ENCODE measurements around the gene TUBGCP5. TPM values are rescaled to one million over a fixed set of nuclear protein-coding genes. Genes with fewer than 3 reads are reported as not detected.

Gene TUBGCP5
- total and polyA plus RNA-seq, 2 of the 4 experiments (the other 2 are of a cell fraction), result 13.0 to 19.4 TPM

- no peaks in the 10 kb centered on the region for H3K4me1 ChIP-seq (ENCODE audit: control insufficient read depth, insufficient read depth, low read length)
- H2AK5ac ChIP-seq (ENCODE audit: low read depth, low read length), result no peak overlapping the region
- H3K23ac ChIP-seq (ENCODE audit: low read depth, low read length), result no peak overlapping the region
- no peak overlapping the region for H2BK120ac ChIP-seq (ENCODE audit: low read depth, low read length)
- ATAC-seq (ENCODE audit: low read depth) (no peak), DNase-seq (no peak)
- H3K79me1 ChIP-seq (ENCODE audit: low read depth in 1 of 2, low read length in 2 of 2), result no peaks in the 10 kb centered on the region
- H2BK15ac ChIP-seq (ENCODE audit: low read depth, low read length), result no peak overlapping the region
- no peak overlapping the region for H2BK20ac ChIP-seq (ENCODE audit: low read depth, low read length)
- ChIA-PET POLR2A (ENCODE audit: unreplicated experiment) (no interaction called here), CTCF (no interaction called here)
- no peaks in the 10 kb centered on the region for H4K20me1 ChIP-seq (ENCODE audit: insufficient read depth, low read length)
- H3K14ac ChIP-seq (replicated peaks; ENCODE audit: low read depth, low read length), result no peak overlapping the region
- H3K9me1 ChIP-seq (ENCODE audit: insufficient read depth, low read length), result no peaks in the 10 kb centered on the region
- no peak overlapping the region for H4K8ac ChIP-seq (ENCODE audit: low read depth in 2 of 2, low read length in 2 of 2)
- no peaks in the 10 kb centered on the region for H3K27me3 ChIP-seq (ENCODE audit: control insufficient read depth, insufficient read depth, low read length)
- dilution Hi-C loops (cut with HindIII; ENCODE audit: low sequenced_read_pairs, unreplicated experiment), result no loop called here
- no peak overlapping the region for H3K18ac ChIP-seq (ENCODE audit: low read depth, low read length)
- in situ Hi-C loops (cut with MboI; ENCODE audit: low sequenced_read_pairs), result no loop called here
- H3K9me3 ChIP-seq (ENCODE audit: control insufficient read depth, insufficient read depth, low read length), result no peaks in the 10 kb centered on the region
- no peak overlapping the region for H4K91ac ChIP-seq (ENCODE audit: insufficient read depth, low read depth, low read length)
- intact Hi-C loops (cut with micrococcal nuclease), result no loop called here
- no peak overlapping the region for H3K4ac ChIP-seq (ENCODE audit: low read depth, low read length)
- no peak overlapping the region for H3K4me2 ChIP-seq (ENCODE audit: low read depth, low read length)
- no peak overlapping the region for H2AFZ ChIP-seq (replicated peaks; ENCODE audit: low read length, poor library complexity)
- no peak overlapping the region for H3K27ac ChIP-seq (ENCODE audit: insufficient read depth, low read length)
- H3K9ac ChIP-seq (ENCODE audit: low read depth, low read length), result no peak overlapping the region
- H2BK5ac ChIP-seq (ENCODE audit: low read depth, low read length, poor library complexity, severe bottlenecking), result no peak overlapping the region
- H3K56ac ChIP-seq (ENCODE audit: extremely low read depth, insufficient read depth, low read length), result no peak overlapping the region
- no TSS peak for BruUV-seq (replicated peaks)
- H3K4me3 ChIP-seq (ENCODE audit: insufficient read depth, low read depth, low read length), result no peak overlapping the region
- 100% methylated on average over 1 of the region's 5 CpGs; no CpG with 5 or more reads in 1 of the 2 experiments for WGBS, 2 experiments (ENCODE audit: extremely low coverage in 2 of 2, insufficient read length in 1 of 2)
- TF ChIP-seq CTCF (conservative IDR thresholded peaks at IDR 0.05; ENCODE audit: low read depth, low read length) (no peak), MAFK (IDR thresholded peaks at IDR 0.05; ENCODE audit: low read depth, low read length) (no peak), CHD1 (IDR thresholded peaks at IDR 0.05; ENCODE audit: low read depth, low read length) (no peak), RCOR1 (IDR thresholded peaks at IDR 0.05; ENCODE audit: insufficient replicate concordance, low read length) (no peak), BHLHE40 (IDR thresholded peaks at IDR 0.05; ENCODE audit: low read depth, low read length) (no peak), CEBPB (IDR thresholded peaks at IDR 0.05; ENCODE audit: low read depth, low read length) (no peak), FOS (IDR thresholded peaks at IDR 0.05; ENCODE audit: low read depth, low read length) (no peak), SMC3 (IDR thresholded peaks at IDR 0.05; ENCODE audit: low read depth, low read length) (no peak), MXI1 (IDR thresholded peaks at IDR 0.05; ENCODE audit: borderline replicate concordance, low read depth, low read length) (no peak), NFE2L2 (IDR thresholded peaks at IDR 0.05; ENCODE audit: low read depth, low read length) (no peak), RFX5 (IDR thresholded peaks at IDR 0.05; ENCODE audit: low read depth, low read length) (no peak), POLR2A (IDR thresholded peaks at IDR 0.05; ENCODE audit: low read depth, low read length) (no peak), USF2 (IDR thresholded peaks at IDR 0.05; ENCODE audit: low read depth, low read length) (no peak), MAZ (IDR thresholded peaks at IDR 0.05; ENCODE audit: borderline replicate concordance, low read depth, low read length) (no peak), RAD21 (IDR thresholded peaks at IDR 0.05; ENCODE audit: low read length) (no peak)
- TF ChIP-seq, protein P1, sequence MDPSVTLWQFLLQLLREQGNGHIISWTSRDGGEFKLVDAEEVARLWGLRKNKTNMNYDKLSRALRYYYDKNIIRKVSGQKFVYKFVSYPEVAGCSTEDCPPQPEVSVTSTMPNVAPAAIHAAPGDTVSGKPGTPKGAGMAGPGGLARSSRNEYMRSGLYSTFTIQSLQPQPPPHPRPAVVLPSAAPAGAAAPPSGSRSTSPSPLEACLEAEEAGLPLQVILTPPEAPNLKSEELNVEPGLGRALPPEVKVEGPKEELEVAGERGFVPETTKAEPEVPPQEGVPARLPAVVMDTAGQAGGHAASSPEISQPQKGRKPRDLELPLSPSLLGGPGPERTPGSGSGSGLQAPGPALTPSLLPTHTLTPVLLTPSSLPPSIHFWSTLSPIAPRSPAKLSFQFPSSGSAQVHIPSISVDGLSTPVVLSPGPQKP (IDR thresholded peaks at IDR 0.05; ENCODE audit: borderline replicate concordance, low read depth, low read length), result no peak
- no peak overlapping the region for H4K5ac ChIP-seq (ENCODE audit: low read depth, low read length)
- H3K36me3 ChIP-seq (ENCODE audit: control insufficient read depth, insufficient read depth, low read length), result peaks cover 40% of the 10 kb centered on the region
- H2AK9ac ChIP-seq (replicated peaks; ENCODE audit: low read depth, low read length, poor library complexity), result no peak overlapping the region
Measured at GRCh38 chr15:23003736-23004135, 35.6 kb downstream of the TUBGCP5 start.

All from IMR-90 (cell line).